CD14-positive monocyte (primary cell): ENCODE data around the gene FIGLA. TPM values are rescaled to one million over a fixed set of nuclear protein-coding genes. Genes with fewer than 3 reads are reported as not detected.

Experiments
- DNase-seq, 3 donors: peaks; one replicate each; pipeline ENCODE4 v3.0.0-alpha.2; 2011 to 2022
- H2AFZ ChIP-seq: 2 replicates; pipeline ENCODE4 v1.6.0; 2012; ENCODE audit warnings: mild to moderate bottlenecking, low read depth, low read length, inconsistent platforms; ENCODE audit not compliant: insufficient read depth, poor library complexity, severe bottlenecking
- H3K27ac ChIP-seq, 2 donors: 1 replicate in 1 of 2; 2 replicates in 1 of 2; pipeline ENCODE4 v1.5.1; 2012 to 2013; ENCODE audit warnings: low read length in 2 of 2, control low read depth in 1 of 2, inconsistent platforms in 1 of 2, low read depth in 1 of 2, mild to moderate bottlenecking in 1 of 2
- H3K27me3 ChIP-seq, 2 donors: one replicate each; pipeline versions ENCODE4 v1.6.0 to v1.6.1; 2011 to 2013; ENCODE audit warnings: low read length in 2 of 2; ENCODE audit not compliant: control insufficient read depth in 2 of 2, insufficient read depth in 2 of 2
- H3K36me3 ChIP-seq, 2 donors: replicated peaks in 1 of 2; 1 replicate in 1 of 2; 2 replicates in 1 of 2; pipeline versions ENCODE4 v1.5.1 to v1.6.1; 2012 to 2013; ENCODE audit warnings: low read length in 2 of 2, control low read depth in 1 of 2, inconsistent platforms in 1 of 2, mild to moderate bottlenecking in 1 of 2; ENCODE audit not compliant: insufficient read depth in 2 of 2, control insufficient read depth in 1 of 2
- H3K4me1 ChIP-seq, 2 donors: 1 replicate in 1 of 2; 2 replicates in 1 of 2; pipeline versions ENCODE4 v1.5.1 to v1.6.1; 2012 to 2013; ENCODE audit warnings: low read length in 2 of 2, control low read depth in 1 of 2, inconsistent platforms in 1 of 2, mild to moderate bottlenecking in 1 of 2, moderate library complexity in 1 of 2; ENCODE audit not compliant: insufficient read depth in 2 of 2, control insufficient read depth in 1 of 2
- H3K4me2 ChIP-seq: replicated peaks from 2 replicates; pipeline ENCODE3; 2012; ENCODE audit warnings: low read length, moderate library complexity, mild to moderate bottlenecking; ENCODE audit not compliant: poor library complexity, severe bottlenecking; ENCODE audit errors: extremely low read depth
- H3K4me3 ChIP-seq, 3 experiments: fragments of 200-600 bp in 1 of 3; sonication (generic) in 1 of 3; replicated peaks in 1 of 3; 1 replicate in 2 of 3; 2 replicates in 1 of 3; pipeline ENCODE4 v1.5.1; 2011 to 2013; ENCODE audit warnings: low read length in 3 of 3, mild to moderate bottlenecking in 3 of 3, control low read depth in 2 of 3, low read depth in 2 of 3, inconsistent platforms in 1 of 3, moderate library complexity in 1 of 3
- H3K79me2 ChIP-seq: 2 replicates; pipeline ENCODE4 v1.6.0; 2012; ENCODE audit warnings: mild to moderate bottlenecking, control low read depth, inconsistent platforms, low read length, moderate library complexity; ENCODE audit not compliant: insufficient read depth
- H3K9ac ChIP-seq: 2 replicates; pipeline ENCODE4 v1.6.0; 2017; ENCODE audit warnings: low read length, mild to moderate bottlenecking; ENCODE audit not compliant: insufficient read depth, poor library complexity, severe bottlenecking
- H3K9me3 ChIP-seq, 2 donors: replicated peaks in 1 of 2; 1 replicate in 1 of 2; 2 replicates in 1 of 2; pipeline versions ENCODE4 v1.5.1 to v1.6.1; 2012 to 2013; ENCODE audit warnings: low read length in 2 of 2, control low read depth in 1 of 2; ENCODE audit not compliant: control insufficient read depth in 1 of 2, insufficient read depth in 1 of 2
- H4K20me1 ChIP-seq: 2 replicates; pipeline ENCODE4 v1.6.0; 2012; ENCODE audit warnings: mild to moderate bottlenecking, low read length, control low read depth, moderate library complexity; ENCODE audit not compliant: insufficient read depth
- H3K27ac Mint-ChIP-seq, 7 donors: one replicate each; pipeline ENCODE4 v1.8.0; 2020; ENCODE audit warnings: mild to moderate bottlenecking in 7 of 7, mixed read lengths in 7 of 7, moderate library complexity in 6 of 7, inconsistent platforms in 2 of 7
- H3K27me3 Mint-ChIP-seq, 3 donors: one replicate each; pipeline ENCODE4 v1.8.0; 2021 to 2022; ENCODE audit warnings: low read depth in 3 of 3, mild to moderate bottlenecking in 3 of 3, mixed read lengths in 3 of 3, moderate library complexity in 3 of 3, inconsistent platforms in 1 of 3
- H3K36me3 Mint-ChIP-seq, 2 donors: one replicate each; pipeline ENCODE4 v1.8.0; 2020; ENCODE audit warnings: mixed read lengths in 2 of 2, inconsistent platforms in 1 of 2, mild to moderate bottlenecking in 1 of 2
- H3K4me1 Mint-ChIP-seq: one replicate; pipeline ENCODE4 v1.8.0; 2020; ENCODE audit warnings: mild to moderate bottlenecking, mixed read lengths
- H3K4me3 Mint-ChIP-seq, 2 donors: one replicate each; pipeline ENCODE4 v1.8.0; 2020; ENCODE audit warnings: mild to moderate bottlenecking in 2 of 2, mixed read lengths in 2 of 2, moderate library complexity in 1 of 2
- H3K9me3 Mint-ChIP-seq, 7 donors: one replicate each; pipeline ENCODE4 v1.8.0; 2020 to 2022; ENCODE audit warnings: mixed read lengths in 7 of 7, mild to moderate bottlenecking in 6 of 7, moderate library complexity in 6 of 7, inconsistent platforms in 2 of 7
- CTCF ChIP-seq: fragments of 200-600 bp; IDR thresholded peaks from one replicate; pipeline ENCODE4 v1.8.0; 2022; ENCODE audit warnings: antibody characterized with exemption, mild to moderate bottlenecking
- WGBS: methylation state at CpG from one replicate; pipeline ENCODE4 v1.1.5; 2013; ENCODE audit warnings: missing lambda C conversion rate; ENCODE audit not compliant: insufficient coverage; 5-methylcytosine and 5-hydroxymethylcytosine counted together
- intact Hi-C, 2 donors: fragments of 100-400 bp; cut with micrococcal nuclease; formaldehyde crosslinking; loops; one replicate each; pipeline versions ENCODE4 v1.15.0 to v1.15.1; 2023
- polyA plus RNA-seq, 3 donors: library from polyadenylated mRNA; depleted of rRNA in 1 of 3; unstranded in 2 of 3; stranded (reverse) in 1 of 3; fragments of 300-500 nt in 2 of 3; fragments of >200 nt in 1 of 3; fragmentation: Illumina TruSeq in 2 of 3; gene quantifications; 1 replicate in 2 of 3; 2 replicates in 1 of 3; pipeline ENCODE4 v1.2.3, GENCODE V29; 2012 to 2021

The FIGLA gene
- polyA plus RNA-seq, 3 donors = 0.13 TPM; not detected in 2

DNA sequence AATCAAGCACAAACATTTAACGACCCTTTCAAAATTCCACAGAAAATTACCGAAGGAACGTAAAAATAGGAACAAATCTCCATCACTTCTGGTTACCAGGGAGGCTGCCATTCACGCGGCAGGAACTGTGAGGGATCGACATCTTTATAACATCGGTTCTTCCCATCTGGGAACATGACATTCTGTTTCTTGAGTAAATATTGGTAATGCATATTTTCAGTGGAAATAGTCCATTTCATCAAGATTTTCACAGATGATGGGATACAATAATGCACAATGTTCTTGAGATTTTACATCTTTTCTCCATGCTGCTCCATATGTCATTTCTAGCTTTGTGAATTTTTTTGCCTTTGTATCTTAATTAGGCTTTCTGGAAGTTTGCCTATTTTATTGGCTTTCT, 32.5 kb downstream of the FIGLA start:
- no peaks in the 10 kb centered on the region for H3K4me1 ChIP-seq
- H3K27me3 Mint-ChIP-seq = peaks cover 20 to 36% (median 31%) of the 10 kb centered on the region in 3 donors
- H3K27ac Mint-ChIP-seq = no peak overlapping the region
- no peaks in the 10 kb centered on the region for H3K36me3 Mint-ChIP-seq
- H3K4me3 Mint-ChIP-seq = no peak overlapping the region
- 95% methylated on average over 3 of the region's 7 CpGs for WGBS
- H3K27ac ChIP-seq = no peak overlapping the region
- no peaks in the 10 kb centered on the region for H3K4me1 Mint-ChIP-seq
- TF ChIP-seq CTCF = no peak
- peaks cover 5 to 9% of the 10 kb centered on the region in 2 donors for H3K27me3 ChIP-seq
- no peak overlapping the region for H3K4me3 ChIP-seq
- H3K4me2 ChIP-seq = no peak overlapping the region
- no peaks in the 10 kb centered on the region for H4K20me1 ChIP-seq
- no peaks in the 10 kb centered on the region for H3K36me3 ChIP-seq
- H3K79me2 ChIP-seq = no peaks in the 10 kb centered on the region
- peaks cover 0 to 3% (median 0%) of the 10 kb centered on the region in 7 donors for H3K9me3 Mint-ChIP-seq
- no peak overlapping the region for H3K9ac ChIP-seq
- no peak overlapping the region for H2AFZ ChIP-seq
- DNase-seq = no peak
- intact Hi-C loops = no loop called here
- H3K9me3 ChIP-seq = no peaks in the 10 kb centered on the region

DNA sequence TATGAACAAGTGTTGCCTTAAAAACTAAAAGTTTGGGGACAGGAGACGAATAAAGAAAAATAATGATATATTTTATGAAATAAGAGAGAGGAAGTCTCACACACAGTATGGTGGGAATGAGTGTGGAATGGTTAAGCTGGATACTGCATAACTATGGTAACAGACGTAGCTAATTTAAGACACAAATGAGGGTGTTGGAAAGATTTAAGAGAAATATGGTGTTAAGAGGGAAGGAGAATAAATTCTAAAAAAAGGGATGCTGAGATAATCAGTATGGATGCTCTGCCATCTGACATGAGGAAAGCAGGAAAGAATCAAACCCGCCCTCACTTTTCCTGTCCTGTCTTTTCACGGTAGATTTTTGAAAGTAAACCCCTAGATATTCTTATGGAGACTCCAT, 33.1 kb downstream of the FIGLA start:
- Histone ChIP-seq H3K9me3 (no peaks in the 10 kb centered on the region), H3K36me3 (no peaks in the 10 kb centered on the region), H3K27ac (no peak overlapping the region), H3K79me2 (no peaks in the 10 kb centered on the region), H3K4me3 (no peak overlapping the region), H3K4me1 (no peaks in the 10 kb centered on the region), H2AFZ (no peak overlapping the region), H3K9ac (no peak overlapping the region), H3K4me2 (no peak overlapping the region), H3K27me3 (peaks cover 5 to 9% of the 10 kb centered on the region in 2 donors), H4K20me1 (no peaks in the 10 kb centered on the region)
- Mint-ChIP-seq H3K27ac (no peak overlapping the region), H3K9me3 (peaks cover 0 to 3% (median 0%) of the 10 kb centered on the region in 7 donors), H3K27me3 (peaks cover 20 to 31% (median 29%) of the 10 kb centered on the region in 3 donors), H3K4me3 (no peak overlapping the region), H3K4me1 (no peaks in the 10 kb centered on the region), H3K36me3 (no peaks in the 10 kb centered on the region)
- intact Hi-C loops = no loop called here
- DNase-seq = no peak
- 92% methylated on average over 1 of the region's 4 CpGs for WGBS
- no peak for TF ChIP-seq CTCF
